Right ventricle myocardium superior (tissue), 1 donor: ENCODE results near the gene DNMT3A. TPM values are rescaled to one million over a fixed set of nuclear protein-coding genes. Genes with fewer than 3 reads are reported as not detected.

Source experiments
- ATAC-seq: fragments of 200-7000 bp; cut with Tn5 transposase; one replicate; pipeline ENCODE4 v1.9.1; 2020; ENCODE audit warnings: mild to moderate bottlenecking; ENCODE audit not compliant: poor library complexity
- DNase-seq: peaks from one replicate; pipeline ENCODE4 v3.0.0-alpha.2; 2020
- intact Hi-C: fragments of 100-400 bp; cut with DNase I; formaldehyde crosslinking; loops from one replicate; pipeline ENCODE4 v1.11.2; 2022
- long read RNA-seq: library from polyadenylated mRNA; unstranded; transcript quantifications from one replicate; pipeline ENCODE4 v2.0.0, GENCODE V29; 2021
- total RNA-seq: library from RNA; stranded (reverse); fragmentation: NEBNext Ultra II Directional; extraction: Animal tissue kit (Norgen Biotek cat#: 25700); gene quantifications from one replicate; pipeline ENCODE4 v1.2.1, GENCODE V29; 2021
- donor health status: DM: no; HTN: yes; CAD: no; lungs with severe emphysema.

The DNMT3A gene
- 20.2 TPM for total RNA-seq
- long read RNA-seq, full-length matches to known transcripts = 11 of 27 reads
- long read RNA-seq, partial matches to known transcripts = 7 of 27 reads
- long read RNA-seq, other reads (novel, unspliced or antisense) = 9 of 27 reads

DNA sequence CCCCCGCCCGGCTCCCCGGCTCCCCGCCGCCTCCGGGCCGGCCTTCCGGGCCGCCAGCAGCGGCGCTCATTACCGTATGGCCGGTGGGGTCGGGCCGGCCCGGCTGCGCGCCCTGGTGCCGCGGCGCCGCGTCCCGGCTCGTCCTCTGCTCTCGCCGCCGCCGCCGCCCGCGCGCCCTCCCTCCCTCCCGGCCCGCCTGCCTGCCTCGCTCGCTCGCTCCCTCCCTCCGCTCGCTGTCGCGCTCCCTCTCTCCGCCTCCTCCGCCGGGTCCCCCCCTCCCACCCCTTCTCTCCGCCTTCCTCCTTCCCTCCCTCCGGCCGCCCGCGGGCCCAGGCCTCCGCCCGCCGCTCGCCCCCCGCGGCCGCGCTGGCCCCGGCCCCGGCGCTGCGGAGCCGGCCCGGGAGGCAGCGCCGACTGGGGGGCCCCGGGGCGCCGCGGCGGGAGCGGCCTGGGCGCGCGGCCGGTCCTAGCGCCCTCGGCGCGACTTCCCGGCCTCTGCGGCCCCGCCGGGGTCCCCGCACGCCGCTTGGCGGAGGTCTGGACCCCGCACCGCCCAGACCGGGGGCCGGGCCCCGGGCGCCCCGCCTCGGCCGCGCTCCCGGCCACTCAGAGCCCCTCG, at the start of gene DNMT3A:
DNMT3A (minus strand) TSS at position 173 of the 619 bp plus-strand sequence. CDS start 27,941 bp downstream, outside the sequence.
- intact Hi-C loops = loop anchor here (2.0 kb wide), 1 partner anchor 181 kb away; no protein-coding TSS in a partner anchor
- DNase-seq = peak; percentile 86
- ATAC-seq = peak; percentile 48

DNA sequence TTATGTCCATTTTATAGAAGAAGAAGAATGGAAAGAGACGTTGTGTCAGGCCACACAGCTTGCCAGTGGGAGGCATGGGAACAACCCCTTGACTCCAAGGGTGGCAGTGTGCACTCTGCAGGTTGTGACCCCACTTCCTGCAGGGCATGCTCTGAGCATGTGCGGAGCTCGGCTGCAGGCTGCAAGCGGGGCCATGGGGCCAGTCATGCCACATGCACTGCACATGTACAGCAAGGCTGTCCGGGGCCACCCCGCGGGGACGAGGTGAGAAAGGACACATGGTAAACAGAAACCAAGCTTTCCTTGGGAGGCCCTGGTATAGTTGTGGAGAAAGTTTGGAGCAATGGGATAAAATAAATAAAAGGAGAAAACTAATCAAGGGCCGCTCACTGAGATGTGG, 47.4 kb upstream of the DNMT3A start:
- DNase-seq = no peak
- no peak for ATAC-seq
- intact Hi-C loops = no loop called here

DNA sequence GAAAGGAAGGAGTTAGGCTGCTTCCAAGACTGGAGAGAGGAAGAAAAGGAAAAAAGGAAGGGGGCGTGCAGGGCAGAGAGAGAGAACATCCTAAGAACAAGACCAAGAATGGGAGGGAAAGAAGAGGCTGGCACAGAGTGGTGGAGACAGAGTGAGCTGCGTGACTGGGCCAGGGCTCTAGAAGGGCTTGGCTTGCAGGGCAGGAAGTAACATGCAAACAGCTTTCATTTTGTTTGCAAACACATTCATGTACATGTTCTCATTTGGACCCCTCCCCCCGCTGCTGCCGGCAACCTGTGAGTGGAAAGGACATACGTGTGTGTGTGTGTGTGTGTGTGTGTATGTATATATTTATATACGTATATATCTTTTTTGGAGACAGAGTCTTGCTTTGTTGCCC, 46.8 kb upstream of the DNMT3A start:
- DNase-seq (no peak), ATAC-seq (no peak)
- intact Hi-C loops = no loop called here

DNA sequence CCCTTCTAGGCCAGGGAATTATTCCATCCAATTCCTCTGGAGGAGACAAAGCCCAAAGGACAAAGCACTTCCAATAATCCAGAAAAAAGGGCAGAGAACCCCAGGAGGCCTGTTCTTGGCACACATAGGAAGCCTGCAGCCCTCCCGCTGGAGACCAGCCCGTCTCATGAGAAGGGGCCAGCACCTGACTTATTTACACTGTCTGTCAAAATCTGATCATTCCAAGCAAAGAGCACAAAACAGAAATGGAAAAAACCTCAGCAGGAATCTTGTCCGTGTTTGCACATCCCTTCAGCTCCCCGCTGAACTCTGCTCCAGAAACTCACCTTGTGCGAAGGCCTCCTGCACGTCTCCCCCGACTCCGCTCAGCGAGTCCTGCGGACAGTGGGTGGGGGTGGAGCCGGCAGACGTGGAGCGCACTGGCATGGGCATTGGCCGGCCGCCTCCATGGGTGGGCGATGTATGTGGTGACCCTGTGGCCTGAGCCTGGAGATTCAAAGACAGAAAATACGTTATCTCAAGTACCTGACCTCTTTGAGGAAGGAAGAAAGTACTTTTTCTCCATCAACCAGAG, 46.2 kb upstream of the DNMT3A start:
- no peak for ATAC-seq
- intact Hi-C loops = no loop called here
- no peak for DNase-seq

DNA sequence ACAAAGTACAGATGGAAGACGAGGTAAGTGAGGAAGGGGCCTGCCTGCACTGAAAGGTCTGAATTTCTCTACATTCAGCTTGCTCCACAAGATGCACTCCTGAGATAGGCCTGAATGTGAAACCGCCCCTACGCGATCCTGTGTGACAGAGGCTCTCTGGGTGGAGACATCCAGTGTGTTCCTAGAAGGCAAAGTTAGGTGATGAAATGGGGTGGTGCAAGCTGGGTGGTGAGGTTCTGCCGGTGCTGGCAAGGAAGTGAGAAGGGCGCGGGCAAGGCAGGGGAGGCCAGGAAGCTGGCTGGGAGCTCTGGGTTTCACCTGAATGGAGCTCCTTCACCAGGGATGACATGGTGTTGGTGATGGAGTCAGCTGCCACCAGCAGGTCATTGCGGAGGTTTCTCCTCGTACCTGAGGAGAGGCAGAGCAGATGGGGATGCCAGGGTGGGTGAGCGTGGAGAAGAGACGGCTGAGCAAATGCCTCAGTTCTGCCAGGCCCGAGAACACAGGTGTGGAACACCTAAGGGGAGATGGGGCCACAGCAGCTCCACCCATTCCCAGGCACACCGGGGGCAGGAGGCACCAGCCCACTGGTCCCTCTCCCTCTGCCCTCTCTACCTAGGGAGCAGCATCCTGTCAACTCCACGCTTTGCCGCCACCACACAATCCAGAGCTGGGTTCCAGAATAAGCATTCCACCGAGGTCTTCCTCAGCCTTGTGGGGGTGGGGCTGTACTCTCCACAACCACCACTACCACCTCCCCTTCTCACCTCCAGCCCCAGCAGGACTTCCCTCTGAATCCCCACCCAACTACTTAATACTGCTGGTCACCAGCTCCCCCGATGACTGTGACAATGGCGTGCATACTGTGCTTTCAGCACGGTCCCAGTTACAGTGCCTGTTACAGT, 45.5 kb upstream of the DNMT3A start:
- ATAC-seq (no peak), DNase-seq (no peak)
- intact Hi-C loops = no loop called here

DNA sequence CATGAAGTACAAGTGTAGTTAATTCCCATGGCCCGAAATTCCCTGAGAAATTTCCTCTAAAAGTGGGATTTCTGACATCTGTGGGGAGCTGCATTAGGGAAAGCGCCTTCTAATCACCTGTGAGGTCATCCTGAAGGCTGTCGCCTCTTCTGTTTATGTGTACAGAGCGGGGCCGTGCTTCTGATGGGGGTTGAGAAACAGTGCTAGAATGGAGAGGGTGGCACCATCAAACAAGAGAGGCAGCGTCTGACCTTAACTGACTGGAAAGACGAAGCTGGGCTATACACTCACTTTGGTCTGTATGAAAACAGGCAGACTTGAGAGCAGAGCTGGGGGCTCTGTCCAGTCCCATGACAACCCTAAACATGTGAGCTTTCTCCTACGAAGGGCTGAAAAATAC, 44.2 kb upstream of the DNMT3A start:
- intact Hi-C loops = no loop called here
- ATAC-seq (no peak), DNase-seq (no peak)

DNA sequence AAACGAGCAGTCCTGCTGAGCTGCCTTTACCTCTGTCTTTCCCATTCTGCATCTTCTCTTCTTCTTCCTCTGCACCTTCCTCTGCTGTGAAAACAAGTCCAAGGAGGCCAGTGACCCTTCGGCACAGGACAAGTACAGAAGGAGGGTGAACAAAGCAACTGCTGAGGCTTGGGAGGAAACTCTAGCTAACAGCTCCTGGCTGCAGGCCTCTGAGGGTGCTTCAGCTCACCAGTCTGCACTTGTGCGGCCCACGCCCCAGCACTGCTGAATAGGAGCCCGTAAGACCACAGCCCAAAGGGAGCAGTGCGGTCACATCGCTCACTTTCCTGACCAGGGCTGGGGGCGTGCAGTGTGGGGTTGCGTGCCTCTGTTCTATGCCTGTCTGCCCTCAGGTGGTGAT, 42.1 kb upstream of the DNMT3A start:
- ATAC-seq (no peak), DNase-seq (no peak)
- intact Hi-C loops = no loop called here

DNA sequence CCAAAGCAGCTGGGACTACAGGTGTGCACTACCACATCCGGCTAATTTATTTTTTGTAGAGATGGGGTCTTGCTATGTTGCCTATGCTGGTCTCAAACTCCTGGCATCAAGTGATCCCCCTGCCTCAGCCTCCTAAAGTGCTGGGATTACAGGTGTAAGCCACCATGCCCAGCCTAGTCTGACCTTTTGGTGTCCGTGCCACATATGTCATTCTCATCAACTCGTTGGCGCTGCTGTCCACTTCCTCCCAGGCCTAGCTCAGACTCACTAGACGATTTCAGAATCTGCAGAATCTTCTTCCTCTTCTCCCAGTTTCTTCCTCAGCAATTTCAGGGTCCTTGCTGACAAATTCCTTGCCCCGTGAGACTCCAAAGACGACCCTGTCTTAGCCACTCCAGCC, 39.8 kb upstream of the DNMT3A start:
- no peak for DNase-seq
- no peak for ATAC-seq
- intact Hi-C loops = no loop called here

DNA sequence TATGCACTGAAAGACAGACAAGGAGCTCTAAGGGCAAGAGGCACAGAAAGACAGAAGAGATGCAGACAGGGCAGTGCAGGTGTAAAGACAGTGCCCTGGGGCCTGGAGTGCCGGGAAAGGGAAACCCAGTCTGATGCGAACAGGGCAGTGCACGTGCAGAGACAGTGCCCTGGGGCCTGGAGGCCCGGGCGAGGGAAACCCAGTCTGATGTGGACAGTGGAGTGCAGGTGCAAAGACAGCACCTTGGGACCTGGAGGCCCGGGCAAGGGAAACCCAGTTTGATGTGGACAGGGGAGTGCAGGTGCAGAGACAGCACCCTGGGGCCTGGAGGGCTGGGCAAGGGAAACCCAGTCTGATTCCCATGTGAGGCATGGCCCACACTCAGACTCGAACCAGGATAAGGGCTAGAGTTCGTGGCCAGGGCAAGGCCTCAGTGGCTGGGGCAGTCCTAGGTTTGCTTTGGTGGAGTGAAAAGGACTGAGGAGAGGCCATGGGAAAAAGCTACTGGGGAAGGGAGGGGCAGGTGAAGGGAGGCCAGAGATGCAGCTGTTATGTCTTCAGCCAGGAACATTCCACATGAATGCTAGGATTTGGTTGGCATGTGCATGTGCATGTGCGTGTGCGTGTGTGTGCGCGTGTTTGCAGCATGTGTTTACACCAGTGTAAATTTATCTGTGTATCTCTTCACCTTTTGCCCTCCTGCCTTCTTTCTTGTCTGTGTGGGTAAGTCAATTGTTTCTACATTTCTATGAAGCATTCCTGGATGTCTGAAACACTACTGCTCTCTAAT, 39.1 kb upstream of the DNMT3A start:
- ATAC-seq = no peak

DNA sequence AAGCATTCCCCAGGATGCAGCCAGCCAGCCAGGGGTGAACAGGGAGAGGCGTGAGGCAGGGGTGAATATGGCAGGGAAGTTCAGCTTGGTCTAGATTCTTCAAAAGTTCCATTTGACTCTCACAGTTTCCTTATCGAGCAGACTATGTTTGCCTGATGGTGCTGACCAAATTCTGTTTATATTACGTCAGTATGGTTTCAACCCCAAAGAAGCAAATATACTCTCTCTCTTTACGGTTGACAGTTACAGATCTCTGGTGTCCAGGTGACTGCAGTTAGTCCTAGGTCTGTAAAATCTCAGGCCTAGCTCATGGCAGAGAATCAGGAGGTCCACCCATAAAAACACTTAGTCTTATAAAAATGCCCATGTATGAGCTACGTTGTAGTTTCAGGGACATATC, 38.3 kb upstream of the DNMT3A start:
- ATAC-seq (no peak), DNase-seq (no peak)
- intact Hi-C loops = no loop called here

More for the DNA sequence above, 39.1 kb upstream of the DNMT3A start:
- DNase-seq = no peak
- intact Hi-C loops = no loop called here

DNA sequence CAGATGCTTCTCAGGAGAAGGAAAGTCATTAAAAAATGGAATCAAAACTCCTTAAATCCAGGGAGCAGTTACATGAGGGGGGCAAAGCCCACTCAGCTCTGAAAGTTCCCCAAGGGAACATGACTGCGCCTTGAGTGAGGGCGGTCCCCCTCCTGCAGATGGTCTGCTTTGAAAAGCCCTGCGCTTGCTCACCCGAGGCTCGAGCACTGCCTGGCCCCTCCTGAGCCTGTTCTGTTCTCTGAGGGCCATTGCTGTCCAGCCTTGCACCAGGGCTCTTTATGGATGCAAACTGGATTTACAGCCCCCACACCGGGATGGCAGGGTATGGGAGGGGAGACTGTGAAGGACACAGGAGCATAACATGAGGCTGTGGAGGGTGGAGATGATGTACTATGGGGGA, 37.8 kb upstream of the DNMT3A start:
- intact Hi-C loops = loop anchor here (10.0 kb wide), 1 partner anchor 145 kb away; no protein-coding TSS in a partner anchor
- ATAC-seq = no peak
- no peak for DNase-seq

DNA sequence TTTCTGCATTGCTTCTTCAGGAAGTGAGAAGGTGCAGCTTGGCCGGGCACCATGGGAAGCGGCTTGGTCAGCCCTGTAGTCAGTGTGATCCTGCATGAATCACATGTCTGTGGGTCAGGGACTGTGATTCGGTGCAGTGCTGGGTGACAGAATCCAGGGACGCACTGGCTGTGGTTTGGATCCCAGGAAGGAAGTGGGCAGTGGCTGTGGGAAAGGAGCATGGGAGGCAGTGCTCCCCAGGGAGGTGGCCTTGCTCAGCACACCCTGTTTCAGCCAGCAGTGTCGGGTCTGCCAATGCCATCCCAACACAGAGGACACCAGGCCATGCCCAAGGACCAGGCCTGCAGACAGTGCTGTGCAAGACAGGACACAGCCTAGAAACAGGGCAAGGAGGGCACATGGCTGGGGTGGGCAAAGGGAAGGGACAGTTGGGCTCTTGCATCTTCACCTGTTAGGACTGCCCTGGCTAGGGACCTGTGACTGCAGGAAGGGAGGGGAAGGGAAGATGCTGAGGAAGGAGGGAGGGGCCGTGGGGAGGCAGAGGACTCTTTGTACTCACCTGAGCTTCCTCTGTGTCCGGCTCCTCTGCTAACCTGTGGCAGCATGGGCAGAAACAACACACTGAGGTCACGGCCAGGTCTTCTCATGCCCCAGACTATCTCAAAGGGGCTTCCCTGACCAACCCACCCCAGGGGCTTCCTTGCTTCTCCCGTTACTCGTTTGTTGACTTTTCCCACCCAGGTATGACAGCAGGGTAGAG, 37.2 kb upstream of the DNMT3A start:
- intact Hi-C loops = loop anchor here (10.0 kb wide), 1 partner anchor 146 kb away; no protein-coding TSS in a partner anchor
- ATAC-seq (no peak), DNase-seq (no peak)

DNA sequence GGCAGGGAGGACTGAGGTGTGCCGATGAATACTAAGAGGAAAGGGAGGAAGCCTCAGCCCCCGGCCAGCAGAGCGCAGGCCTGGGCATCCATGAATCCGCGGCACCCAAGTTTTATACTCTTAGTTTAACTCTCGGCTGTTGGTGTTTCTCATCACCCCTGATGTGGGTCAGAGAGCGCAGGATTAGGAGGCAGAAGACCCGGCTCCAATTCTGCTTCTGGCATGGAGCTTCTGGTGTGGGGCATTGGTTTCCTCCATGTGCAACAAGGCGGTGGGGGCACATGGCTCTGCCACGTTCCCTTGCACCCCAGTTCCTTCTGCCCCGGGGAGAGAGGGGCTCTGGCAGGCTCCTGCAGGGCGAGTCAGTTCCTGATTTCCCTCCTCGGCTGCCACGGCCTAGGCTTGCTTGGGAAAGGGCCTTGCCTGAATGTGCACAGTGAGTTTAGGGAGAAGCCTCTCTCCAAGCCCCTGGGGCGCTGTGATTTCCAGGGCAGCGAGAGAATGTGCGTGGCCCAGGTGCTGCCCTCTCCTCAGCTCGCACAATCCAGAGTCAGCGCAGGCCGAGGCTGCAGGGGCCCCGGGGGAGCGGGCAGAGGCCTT, 36.2 kb upstream of the DNMT3A start:
- DNase-seq (no peak), ATAC-seq (no peak)
- intact Hi-C loops = loop anchor here (10.0 kb wide), 1 partner anchor 147 kb away; no protein-coding TSS in a partner anchor

DNA sequence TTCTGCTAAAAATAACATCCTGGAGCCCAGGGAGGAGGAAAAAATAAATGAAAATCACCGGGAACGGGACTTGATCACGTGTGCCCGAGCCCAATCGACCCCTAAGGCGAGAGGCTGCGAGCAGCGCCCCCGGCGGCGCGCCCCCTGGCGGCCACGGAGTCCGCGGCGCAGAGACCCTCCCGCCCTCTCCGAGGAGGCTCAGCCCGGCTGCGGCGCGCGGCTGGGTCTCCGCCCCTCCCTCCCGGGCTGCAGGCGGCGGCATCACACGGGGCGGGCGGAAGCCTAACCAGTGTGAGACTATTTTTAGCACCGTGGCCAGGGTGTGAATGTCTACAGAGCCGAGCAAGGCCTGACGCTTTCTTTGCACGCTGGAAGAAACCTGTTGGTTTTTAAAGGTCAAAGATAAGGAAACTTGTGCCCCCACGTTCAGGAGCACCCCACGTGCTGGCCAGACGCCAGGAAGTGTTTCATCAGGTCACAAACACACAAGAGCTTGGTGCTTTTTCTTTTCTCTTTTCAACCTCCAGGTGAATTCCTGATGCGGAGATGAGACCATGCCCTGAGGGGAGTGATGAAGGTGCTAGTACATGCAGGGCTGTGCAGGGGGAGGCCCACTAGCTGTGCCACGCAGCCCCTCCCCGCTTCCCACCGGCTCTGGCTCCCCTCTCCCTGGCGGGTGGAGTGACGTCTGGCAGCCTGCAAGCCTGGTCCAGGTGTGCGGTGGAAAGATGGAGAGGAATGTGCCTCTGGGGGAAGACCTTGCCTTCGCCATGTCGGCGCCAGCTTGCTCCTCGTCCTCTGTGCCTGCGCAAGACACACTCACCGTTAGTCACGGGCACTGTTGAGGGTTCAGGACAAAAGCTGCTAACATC, 35.3 kb upstream of the DNMT3A start:
- intact Hi-C loops = loop anchor here (10.0 kb wide), 1 partner anchor 148 kb away; no protein-coding TSS in a partner anchor
- DNase-seq (peak; percentile 91), ATAC-seq (peak; percentile 99)

DNA sequence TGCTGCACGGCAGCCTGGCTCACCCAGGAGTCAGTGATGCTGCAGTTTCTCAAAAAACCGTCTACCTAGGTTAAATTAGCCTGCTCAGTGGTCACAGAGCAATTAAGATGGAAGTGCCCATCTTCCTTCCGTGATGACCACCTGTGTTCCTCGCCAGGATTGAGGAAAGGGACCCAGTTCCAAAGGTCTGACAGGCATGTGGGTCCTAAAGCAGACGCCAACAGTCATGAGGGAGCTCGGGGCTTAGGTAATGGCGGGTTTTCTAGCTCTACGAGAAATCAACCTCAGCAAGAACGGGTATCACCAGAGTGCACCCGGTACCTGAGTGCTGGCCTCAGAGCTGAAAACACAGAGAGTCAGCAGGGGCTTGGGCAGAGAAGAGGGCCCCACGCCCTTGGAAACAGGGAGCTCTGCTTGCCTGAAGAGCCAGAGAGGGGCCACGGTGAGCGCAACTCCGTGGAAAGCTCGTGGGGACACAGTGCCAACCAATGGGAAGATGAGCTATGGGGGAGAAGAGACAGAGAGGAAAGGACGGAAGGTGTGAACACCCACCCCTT, 34.3 kb upstream of the DNMT3A start:
- no peak for DNase-seq
- peak; percentile 2 for ATAC-seq
- intact Hi-C loops = loop anchor here (10.0 kb wide), 1 partner anchor 149 kb away; no protein-coding TSS in a partner anchor

DNA sequence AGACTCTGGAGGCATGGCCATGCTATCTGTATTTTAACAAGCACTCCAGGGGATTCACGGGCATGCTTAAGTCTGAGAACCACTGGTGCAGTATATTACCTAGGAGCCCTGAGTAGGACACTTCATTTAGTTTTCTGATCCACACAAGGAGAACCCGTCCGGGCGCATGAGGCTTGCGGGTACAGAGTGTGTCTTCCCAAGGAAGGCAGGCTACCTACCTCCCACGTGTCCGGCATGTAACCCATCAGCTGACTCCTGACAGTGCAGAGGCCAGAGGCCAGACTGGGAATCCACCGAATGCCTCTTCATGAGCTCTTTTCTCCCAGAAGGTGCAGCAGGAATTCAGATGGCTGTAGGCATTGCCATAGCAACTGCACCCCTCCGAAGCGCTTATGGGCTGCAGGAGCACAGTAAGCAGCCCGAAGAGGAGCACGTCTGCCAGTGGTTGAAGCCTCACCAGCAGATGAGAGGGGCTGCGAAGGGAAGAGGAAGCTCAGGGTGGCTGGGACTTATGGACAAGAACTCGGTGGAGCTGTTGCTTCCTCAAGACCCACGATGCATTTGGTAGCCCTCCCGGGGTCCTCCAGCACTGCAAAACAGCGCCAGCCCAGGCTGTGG, 33.8 kb upstream of the DNMT3A start:
- no peak for DNase-seq
- ATAC-seq = no peak
- intact Hi-C loops = loop anchor here (10.0 kb wide), 1 partner anchor 149 kb away; no protein-coding TSS in a partner anchor
